ENCODE results near the gene CALHM5.

CALHM5 gene

GRCh38 chr6:116542426-116542825 lies 31.0 kb downstream of the CALHM5 start:
- DNase-seq (ENCODE audit: low read depth), result peak; percentile 48
- no peak for TF ChIP-seq CTCF (conservative IDR thresholded peaks at IDR 0.05; ENCODE audit: control insufficient read depth, insufficient read depth, low read depth, low read length)
- no peak overlapping the region for H3K4me3 ChIP-seq (ENCODE audit: control insufficient read depth, low read depth, low read length)

- no peak overlapping the region for H3K4me3 ChIP-seq (ENCODE audit: control insufficient read depth, low read depth, low read length)
- no peak for TF ChIP-seq CTCF (conservative IDR thresholded peaks at IDR 0.05; ENCODE audit: control insufficient read depth, insufficient read depth, low read depth, low read length)
- DNase-seq (ENCODE audit: low read depth), result no peak
Measured at GRCh38 chr6:116543149-116543548, 31.7 kb downstream of the CALHM5 start.

GRCh38 chr6:116545651-116546050 lies 34.2 kb downstream of the CALHM5 start, which contains the start of gene TRAPPC3L:
Gene TRAPPC3L (minus strand): TSS chr6:116545684. CDS start chr6:116545514, 170 bp downstream.
- no peak for TF ChIP-seq CTCF (conservative IDR thresholded peaks at IDR 0.05; ENCODE audit: control insufficient read depth, insufficient read depth, low read depth, low read length)
- H3K4me3 ChIP-seq (ENCODE audit: control insufficient read depth, low read depth, low read length), result no peak within 1 kb of the TSS
- no peak for DNase-seq (ENCODE audit: low read depth)

- TF ChIP-seq CTCF (conservative IDR thresholded peaks at IDR 0.05; ENCODE audit: control insufficient read depth, insufficient read depth, low read depth, low read length), result no peak
- no peak overlapping the region for H3K4me3 ChIP-seq (ENCODE audit: control insufficient read depth, low read depth, low read length)
- DNase-seq (ENCODE audit: low read depth), result no peak
Measured at GRCh38 chr6:116547358-116547757, 35.9 kb downstream of the CALHM5 start.

GRCh38 chr6:116550796-116551195 lies 39.4 kb downstream of the CALHM5 start:
- no peak overlapping the region for H3K4me3 ChIP-seq (ENCODE audit: control insufficient read depth, low read depth, low read length)
- DNase-seq (ENCODE audit: low read depth), result no peak
- TF ChIP-seq CTCF (conservative IDR thresholded peaks at IDR 0.05; ENCODE audit: control insufficient read depth, insufficient read depth, low read depth, low read length), result no peak

- TF ChIP-seq CTCF (conservative IDR thresholded peaks at IDR 0.05; ENCODE audit: control insufficient read depth, insufficient read depth, low read depth, low read length), result no peak
- DNase-seq (ENCODE audit: low read depth), result no peak
Measured at GRCh38 chr6:116553451-116553850, 42.0 kb downstream of the CALHM5 start, which contains the start of gene CALHM4. Gene CALHM4 (plus strand): TSS chr6:116553751. CDS start chr6:116553794, 43 bp downstream.

GRCh38 chr6:116556065-116556464 lies 44.6 kb downstream of the CALHM5 start:
- H3K4me3 ChIP-seq (ENCODE audit: control insufficient read depth, low read depth, low read length), result no peak overlapping the region
- DNase-seq (ENCODE audit: low read depth), result peak; percentile 85
- no peak for TF ChIP-seq CTCF (conservative IDR thresholded peaks at IDR 0.05; ENCODE audit: control insufficient read depth, insufficient read depth, low read depth, low read length)

More at GRCh38 chr6:116553451-116553850, 42.0 kb downstream of the CALHM5 start, which contains the start of gene CALHM4:
- no peak within 1 kb of the TSS for H3K4me3 ChIP-seq (ENCODE audit: control insufficient read depth, low read depth, low read length)

Data from fibroblast of mammary gland (primary cell).